ENCODE data around the gene ACSM3. TPM values are rescaled to one million over a fixed set of nuclear protein-coding genes. Genes with fewer than 3 reads are reported as not detected.
"Not testable (repeated sequence)": the region's sequence is repeated elsewhere in the genome, so short reads cannot be mapped to it uniquely, and the experiment has no call there.

ACSM3 gene
- total RNA-seq (10 to 100 TPM in 1 of 9 donors, 1 to 10 TPM in 8; 2.0 to 22.5 (median 5.0) TPM), polyA plus RNA-seq (10 to 100 TPM in 1 of 2 donors, 1 to 10 TPM in 1; 3.1 to 13.3 TPM)
- long read RNA-seq, donor 1, partial matches to known transcripts: 0 of 7 reads
- long read RNA-seq, donor 1, other reads (novel, unspliced or antisense): 4 of 7 reads
- long read RNA-seq, donor 2, partial matches to known transcripts: 0 of 3 reads
- long read RNA-seq, donor 2, other reads (novel, unspliced or antisense): 2 of 3 reads
- long read RNA-seq, donor 3: 0 reads

- H3K4me3 ChIP-seq: peak within 1 kb of the TSS in 10 of 12 donors; percentile 17 to 62 (median 44)
- ATAC-seq (peak; percentile 61 to 93 (median 90)), DNase-seq (peak in 3 of 5 donors; percentile 27 to 44 (median 37))
- H3K27me3 ChIP-seq: no peaks in the 10 kb centered on the region
- WGBS, 4 donors: 28 to 47% (median 35%) methylated on average over 10 of the region's 10 CpGs
- peaks cover 0 to 13% (median 0%) of the 10 kb centered on the region in 12 donors for H3K4me1 ChIP-seq
- intact Hi-C loops (cut with DNase I): loop anchor here in 1 of 10 donors (10.0 kb wide), 1 partner anchor 61 kb away; no protein-coding TSS in a partner anchor
- peaks cover 0 to 14% (median 0%) of the 10 kb centered on the region in 12 donors for H3K9me3 ChIP-seq
- H3K27ac ChIP-seq: peak within 1 kb of the TSS in 6 of 12 donors; percentile 10 to 85 (median 24)
- TF ChIP-seq POLR2A (IDR thresholded peaks at IDR 0.05) (no peak), CTCF (IDR thresholded peaks at IDR 0.05) (no peak)
- no peaks in the 10 kb centered on the region for H3K36me3 ChIP-seq
Observed at GRCh38 chr16:20763461-20764232, at the start of gene ACSM3. Gene ACSM3, plus strand, starts transcription at chr16:20764014. Its CDS starts 6,021 bp downstream, at chr16:20770035.

- H3K4me3 ChIP-seq; H3K27me3 ChIP-seq; DNase-seq; intact Hi-C loops (cut with DNase I); H3K4me1 ChIP-seq; H3K36me3 ChIP-seq; H3K9me3 ChIP-seq; ATAC-seq; H3K27ac ChIP-seq: not testable (repeated sequence)
Observed at GRCh38 chr16:20717718-20718117, 46.1 kb upstream of the ACSM3 start.

GRCh38 chr16:20720251-20720650, 43.6 kb upstream of the ACSM3 start:
- DNase-seq (no peak), ATAC-seq (no peak)
- WGBS, 4 donors: 94 to 97% (median 95%) methylated on average over 4 of the region's 4 CpGs
- H3K27ac ChIP-seq: no peak overlapping the region
- no peaks in the 10 kb centered on the region for H3K27me3 ChIP-seq
- no peaks in the 10 kb centered on the region for H3K4me1 ChIP-seq
- TF ChIP-seq POLR2A (IDR thresholded peaks at IDR 0.05) (no peak), CTCF (IDR thresholded peaks at IDR 0.05) (no peak)
- H3K36me3 ChIP-seq: peaks cover 0 to 3% (median 0%) of the 10 kb centered on the region in 9 donors
- H3K9me3 ChIP-seq: no peaks in the 10 kb centered on the region
- no peak overlapping the region for H3K4me3 ChIP-seq
- intact Hi-C loops (cut with DNase I): no loop called here

GRCh38 chr16:20726661-20727060, 37.2 kb upstream of the ACSM3 start:
- H3K27ac ChIP-seq: no peak overlapping the region
- ATAC-seq: no peak

More at GRCh38 chr16:20726661-20727060, 37.2 kb upstream of the ACSM3 start:
- Histone ChIP-seq H3K36me3 (peaks cover 0 to 10% (median 0%) of the 10 kb centered on the region in 9 donors), H3K4me1 (no peaks in the 10 kb centered on the region), H3K9me3 (no peaks in the 10 kb centered on the region), H3K4me3 (no peak overlapping the region), H3K27me3 (no peaks in the 10 kb centered on the region)
- DNase-seq: no peak
- no peak for TF ChIP-seq POLR2A (IDR thresholded peaks at IDR 0.05)
- no peak for TF ChIP-seq CTCF (IDR thresholded peaks at IDR 0.05)
- intact Hi-C loops (cut with DNase I): no loop called here
